K562 (cell line): Measurements from ENCODE around the gene SCAMP3. TPM values are rescaled to one million over a fixed set of nuclear protein-coding genes. Genes with fewer than 3 reads are reported as not detected.
A peak's percentile ranks its signal among the peaks of the same experiment; 100 is the strongest.

Source experiments
- HNRNPH1 ChIP-seq: fragments of 200-400 bp; formaldehyde crosslinking; optimal IDR thresholded peaks from 2 replicates; pipeline ENCODE3; 2017; ENCODE audit warnings: low read depth, mild to moderate bottlenecking, low read length, moderate library complexity
- LARP7 ChIP-seq: fragments of 450-650 bp; IDR thresholded peaks from 2 replicates; pipeline ENCODE4 v1.6.1; 2016
- MAZ ChIP-seq, 2 experiments: fragments of 450-650 bp in 1 of 2; sonication (generic) in 1 of 2; formaldehyde crosslinking; IDR thresholded peaks in 1 of 2; conservative IDR thresholded peaks in 1 of 2; 2 replicates each; pipeline versions ENCODE4 v1.4.0 to v1.5.0; 2020; ENCODE audit warnings: mild to moderate bottlenecking in 1 of 2, missing genetic modification reagents in 1 of 2
- NFRKB ChIP-seq: fragments of 450-650 bp; IDR thresholded peaks from 2 replicates; pipeline ENCODE4 v1.6.1; 2016; ENCODE audit warnings: low read depth
- POLR2G ChIP-seq: fragments of 200-400 bp; formaldehyde crosslinking; IDR thresholded peaks from 2 replicates; pipeline ENCODE4 v1.6.1; 2017; ENCODE audit warnings: low read depth, mild to moderate bottlenecking, antibody characterized with exemption, low read length, moderate library complexity
- TCF3 ChIP-seq: sonication (generic); formaldehyde crosslinking; IDR thresholded peaks from 2 replicates; pipeline ENCODE4 v1.4.0; 2020; ENCODE audit warnings: mild to moderate bottlenecking, missing genetic modification reagents
- TOE1 ChIP-seq, 2 experiments: fragments of 450-650 bp in 1 of 2; sonication (generic) in 1 of 2; formaldehyde crosslinking in 1 of 2; IDR thresholded peaks; 2 replicates each; pipeline versions ENCODE4 v1.7.1 to v1.8.0; 2016 to 2022; ENCODE audit warnings: borderline replicate concordance in 2 of 2, mild to moderate bottlenecking in 2 of 2, antibody characterized with exemption in 1 of 2, inconsistent platforms in 1 of 2, low read depth in 1 of 2, missing genetic modification reagents in 1 of 2, moderate library complexity in 1 of 2
- polyA plus RNA-seq, 8 experiments: library from polyadenylated mRNA; depleted of rRNA in 4 of 8; stranded (reverse) in 5 of 8; unstranded in 3 of 8; fragments of >200 nt; fragmentation: Nextera tagmentation in 2 of 8; fragmentation: Illumina TruSeq in 1 of 8; extraction: Ambion mirVana in 2 of 8; extraction: Trizol in 1 of 8; gene quantifications; 2 replicates each; pipeline versions ENCODE4 v1.2.1 to v1.2.3, GENCODE V29; 2011 to 2014; ENCODE audit warnings: inconsistent platforms in 1 of 8, missing spikeins in 1 of 8
- total RNA-seq, 7 experiments: library from RNA; depleted of rRNA in 6 of 7; stranded (reverse); fragments of >200 nt in 6 of 7; fragmentation: Illumina TruSeq in 2 of 7; extraction: Trizol in 2 of 7; gene quantifications; 2 replicates each; pipeline versions ENCODE4 v1.2.1 to v1.2.3, GENCODE V29; 2011 to 2021; ENCODE audit warnings: low replicate concordance in 1 of 7
- TF ChIP-seq, protein P1 (sequence below): sonication (generic); formaldehyde crosslinking; IDR thresholded peaks from 2 replicates; pipeline ENCODE4 v1.8.0; 2023; ENCODE audit warnings: mild to moderate bottlenecking, missing genetic modification reagents
- TF ChIP-seq, protein P2 (sequence below): fragments of 450-650 bp; conservative IDR thresholded peaks from 2 replicates; pipeline ENCODE4 v1.6.1; 2016; ENCODE audit warnings: missing genetic modification characterization, low read depth, mild to moderate bottlenecking, control low read depth, missing compliant biosample characterization
- TF ChIP-seq, protein P3 (sequence below), 2 experiments: fragments of 450-650 bp in 1 of 2; sonication (generic) in 1 of 2; formaldehyde crosslinking in 1 of 2; IDR thresholded peaks; 2 replicates each; pipeline versions ENCODE4 v1.7.1 to v1.9.0; 2016 to 2022; ENCODE audit warnings: inconsistent platforms in 1 of 2, mild to moderate bottlenecking in 1 of 2, missing genetic modification reagents in 1 of 2

SCAMP3 gene
- total and polyA plus RNA-seq, 9 of the 15 experiments (the other 6 are each of a cell fraction or from before 2014, with no cell fraction given), result 14.2 to 131 (median 86.1) TPM

DNA sequence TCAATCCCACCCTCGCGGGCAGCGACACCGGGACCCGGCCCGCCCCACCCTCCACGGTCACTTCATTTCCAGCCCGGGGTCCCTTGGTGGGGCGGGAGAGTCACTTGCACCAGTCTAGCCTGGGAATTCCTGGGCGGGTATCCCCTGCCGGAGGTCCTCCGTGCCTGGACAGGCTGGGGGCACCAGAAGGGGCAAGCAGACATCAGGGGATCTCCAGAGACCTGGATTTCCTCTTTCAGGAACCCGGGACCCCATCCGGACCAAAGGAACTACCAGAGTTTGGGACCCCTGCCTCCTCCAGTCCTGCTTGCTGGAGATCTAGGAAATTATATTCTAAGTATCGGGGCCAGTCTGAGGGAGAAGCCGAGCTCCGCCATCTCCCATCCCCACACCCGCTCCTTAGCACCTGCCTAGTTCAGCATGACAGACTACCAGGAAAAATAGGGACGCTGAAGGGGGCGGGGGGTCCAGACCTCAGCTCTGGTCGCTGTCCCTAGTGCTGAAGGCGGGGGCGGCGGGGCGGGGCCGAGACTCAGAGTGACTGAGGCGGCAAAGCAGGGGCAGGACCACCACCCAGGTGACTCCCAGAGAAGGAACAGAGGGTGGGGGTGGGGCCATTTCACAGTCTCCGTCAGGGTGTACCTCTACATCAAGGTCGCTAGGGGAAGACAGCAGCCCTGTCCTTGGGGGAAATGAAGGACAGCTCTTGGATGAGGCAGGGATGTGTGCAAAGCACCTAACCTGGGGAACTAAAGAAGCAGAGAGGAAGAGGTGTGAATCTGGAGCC lies 15.9 kb upstream of the SCAMP3 start (continued):
- TF ChIP-seq, protein P1, sequence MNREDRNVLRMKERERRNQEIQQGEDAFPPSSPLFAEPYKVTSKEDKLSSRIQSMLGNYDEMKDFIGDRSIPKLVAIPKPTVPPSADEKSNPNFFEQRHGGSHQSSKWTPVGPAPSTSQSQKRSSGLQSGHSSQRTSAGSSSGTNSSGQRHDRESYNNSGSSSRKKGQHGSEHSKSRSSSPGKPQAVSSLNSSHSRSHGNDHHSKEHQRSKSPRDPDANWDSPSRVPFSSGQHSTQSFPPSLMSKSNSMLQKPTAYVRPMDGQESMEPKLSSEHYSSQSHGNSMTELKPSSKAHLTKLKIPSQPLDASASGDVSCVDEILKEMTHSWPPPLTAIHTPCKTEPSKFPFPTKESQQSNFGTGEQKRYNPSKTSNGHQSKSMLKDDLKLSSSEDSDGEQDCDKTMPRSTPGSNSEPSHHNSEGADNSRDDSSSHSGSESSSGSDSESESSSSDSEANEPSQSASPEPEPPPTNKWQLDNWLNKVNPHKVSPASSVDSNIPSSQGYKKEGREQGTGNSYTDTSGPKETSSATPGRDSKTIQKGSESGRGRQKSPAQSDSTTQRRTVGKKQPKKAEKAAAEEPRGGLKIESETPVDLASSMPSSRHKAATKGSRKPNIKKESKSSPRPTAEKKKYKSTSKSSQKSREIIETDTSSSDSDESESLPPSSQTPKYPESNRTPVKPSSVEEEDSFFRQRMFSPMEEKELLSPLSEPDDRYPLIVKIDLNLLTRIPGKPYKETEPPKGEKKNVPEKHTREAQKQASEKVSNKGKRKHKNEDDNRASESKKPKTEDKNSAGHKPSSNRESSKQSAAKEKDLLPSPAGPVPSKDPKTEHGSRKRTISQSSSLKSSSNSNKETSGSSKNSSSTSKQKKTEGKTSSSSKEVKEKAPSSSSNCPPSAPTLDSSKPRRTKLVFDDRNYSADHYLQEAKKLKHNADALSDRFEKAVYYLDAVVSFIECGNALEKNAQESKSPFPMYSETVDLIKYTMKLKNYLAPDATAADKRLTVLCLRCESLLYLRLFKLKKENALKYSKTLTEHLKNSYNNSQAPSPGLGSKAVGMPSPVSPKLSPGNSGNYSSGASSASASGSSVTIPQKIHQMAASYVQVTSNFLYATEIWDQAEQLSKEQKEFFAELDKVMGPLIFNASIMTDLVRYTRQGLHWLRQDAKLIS (CRISPR knock-in tag), result no peak
- no peak for TF ChIP-seq NFRKB
- TF ChIP-seq, protein P2, sequence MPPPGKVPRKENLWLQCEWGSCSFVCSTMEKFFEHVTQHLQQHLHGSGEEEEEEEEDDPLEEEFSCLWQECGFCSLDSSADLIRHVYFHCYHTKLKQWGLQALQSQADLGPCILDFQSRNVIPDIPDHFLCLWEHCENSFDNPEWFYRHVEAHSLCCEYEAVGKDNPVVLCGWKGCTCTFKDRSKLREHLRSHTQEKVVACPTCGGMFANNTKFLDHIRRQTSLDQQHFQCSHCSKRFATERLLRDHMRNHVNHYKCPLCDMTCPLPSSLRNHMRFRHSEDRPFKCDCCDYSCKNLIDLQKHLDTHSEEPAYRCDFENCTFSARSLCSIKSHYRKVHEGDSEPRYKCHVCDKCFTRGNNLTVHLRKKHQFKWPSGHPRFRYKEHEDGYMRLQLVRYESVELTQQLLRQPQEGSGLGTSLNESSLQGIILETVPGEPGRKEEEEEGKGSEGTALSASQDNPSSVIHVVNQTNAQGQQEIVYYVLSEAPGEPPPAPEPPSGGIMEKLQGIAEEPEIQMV (tag), result no peak
- no peak for TF ChIP-seq TOE1 (IDR thresholded peaks at IDR 0.05; ENCODE audit: borderline replicate concordance)
- no peak for TF ChIP-seq TOE1 (CRISPR knock-in tag; IDR thresholded peaks at IDR 0.05; ENCODE audit: borderline replicate concordance, low read depth)
- no peak for TF ChIP-seq HNRNPH1
- TF ChIP-seq TCF3, result no peak
- peak in 1 of 2 experiments; percentile 59; a peak in 3 of 4 replicates for TF ChIP-seq MAZ (CRISPR knock-in tag; conservative IDR thresholded peaks at IDR 0.05 in 1 of 2, IDR thresholded peaks at IDR 0.05 in 1 of 2)
- no peak for TF ChIP-seq LARP7
- TF ChIP-seq, protein P3, sequence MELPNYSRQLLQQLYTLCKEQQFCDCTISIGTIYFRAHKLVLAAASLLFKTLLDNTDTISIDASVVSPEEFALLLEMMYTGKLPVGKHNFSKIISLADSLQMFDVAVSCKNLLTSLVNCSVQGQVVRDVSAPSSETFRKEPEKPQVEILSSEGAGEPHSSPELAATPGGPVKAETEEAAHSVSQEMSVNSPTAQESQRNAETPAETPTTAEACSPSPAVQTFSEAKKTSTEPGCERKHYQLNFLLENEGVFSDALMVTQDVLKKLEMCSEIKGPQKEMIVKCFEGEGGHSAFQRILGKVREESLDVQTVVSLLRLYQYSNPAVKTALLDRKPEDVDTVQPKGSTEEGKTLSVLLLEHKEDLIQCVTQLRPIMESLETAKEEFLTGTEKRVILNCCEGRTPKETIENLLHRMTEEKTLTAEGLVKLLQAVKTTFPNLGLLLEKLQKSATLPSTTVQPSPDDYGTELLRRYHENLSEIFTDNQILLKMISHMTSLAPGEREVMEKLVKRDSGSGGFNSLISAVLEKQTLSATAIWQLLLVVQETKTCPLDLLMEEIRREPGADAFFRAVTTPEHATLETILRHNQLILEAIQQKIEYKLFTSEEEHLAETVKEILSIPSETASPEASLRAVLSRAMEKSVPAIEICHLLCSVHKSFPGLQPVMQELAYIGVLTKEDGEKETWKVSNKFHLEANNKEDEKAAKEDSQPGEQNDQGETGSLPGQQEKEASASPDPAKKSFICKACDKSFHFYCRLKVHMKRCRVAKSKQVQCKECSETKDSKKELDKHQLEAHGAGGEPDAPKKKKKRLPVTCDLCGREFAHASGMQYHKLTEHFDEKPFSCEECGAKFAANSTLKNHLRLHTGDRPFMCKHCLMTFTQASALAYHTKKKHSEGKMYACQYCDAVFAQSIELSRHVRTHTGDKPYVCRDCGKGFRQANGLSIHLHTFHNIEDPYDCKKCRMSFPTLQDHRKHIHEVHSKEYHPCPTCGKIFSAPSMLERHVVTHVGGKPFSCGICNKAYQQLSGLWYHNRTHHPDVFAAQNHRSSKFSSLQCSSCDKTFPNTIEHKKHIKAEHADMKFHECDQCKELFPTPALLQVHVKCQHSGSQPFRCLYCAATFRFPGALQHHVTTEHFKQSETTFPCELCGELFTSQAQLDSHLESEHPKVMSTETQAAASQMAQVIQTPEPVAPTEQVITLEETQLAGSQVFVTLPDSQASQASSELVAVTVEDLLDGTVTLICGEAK (IDR thresholded peaks at IDR 0.05), result no peak
- TF ChIP-seq, protein P3 (CRISPR knock-in tag; IDR thresholded peaks at IDR 0.05), result no peak
- no peak for TF ChIP-seq POLR2G
